T-cell (primary cell): ENCODE data around the gene GARRE1. TPM values are rescaled to one million over a fixed set of nuclear protein-coding genes. Genes with fewer than 3 reads are reported as not detected.
"Not testable (repeated sequence)": the region's sequence is repeated elsewhere in the genome, so short reads cannot be mapped to it uniquely, and the experiment has no call there.

Source experiments
- ATAC-seq, 4 experiments: fragments of 200-7000 bp in 3 of 4; fragments of 150-1000 bp in 1 of 4; cut with Tn5 transposase; replicated peaks in 1 of 4; 1 replicate in 3 of 4; 2 replicates in 1 of 4; pipeline ENCODE4 v1.10.0; 2021; ENCODE audit warnings: moderate library complexity in 3 of 4, mild to moderate bottlenecking in 2 of 4, moderate number of reproducible peaks in 1 of 4
- CTCF ChIA-PET, 2 donors: fragments of 300-600 bp; sonication (Branson Sonifier 250); formaldehyde crosslinking; loops; one replicate each; lab custom pipeline; 2022; ENCODE audit warnings: antibody characterized with exemption in 2 of 2; lab: Charles Lee
- POLR2A ChIA-PET, 2 donors: fragments of 300-600 bp; sonication (Branson Sonifier 250); formaldehyde crosslinking; loops; one replicate each; lab custom pipeline; 2022; ENCODE audit warnings: antibody characterized with exemption in 2 of 2; lab: Charles Lee
- DNase-seq, 35 experiments: peaks; one replicate each; pipeline versions ENCODE4 v3.0.0 to v3.0.0-alpha.2; 2013 to 2023
- H3K27ac ChIP-seq: one replicate; pipeline ENCODE4 v1.5.1; 2013; ENCODE audit warnings: low read length
- H3K27me3 ChIP-seq, 2 experiments: replicated peaks in 1 of 2; 1 replicate in 1 of 2; 2 replicates in 1 of 2; pipeline versions ENCODE4 v1.6.1 to v1.7.0; 2013; ENCODE audit warnings: low read length in 1 of 2, mixed read lengths in 1 of 2; ENCODE audit not compliant: control insufficient read depth in 2 of 2, insufficient read depth in 2 of 2; ENCODE audit errors: extremely low read depth in 1 of 2
- H3K36me3 ChIP-seq, 2 donors: 1 replicate in 1 of 2; 2 replicates in 1 of 2; pipeline versions ENCODE4 v1.6.1 to v1.7.0; 2013; ENCODE audit warnings: low read length in 1 of 2; ENCODE audit not compliant: control insufficient read depth in 2 of 2, insufficient read depth in 1 of 2; ENCODE audit errors: extremely low read depth in 1 of 2
- H3K4me1 ChIP-seq, 2 experiments: 1 replicate in 1 of 2; 2 replicates in 1 of 2; pipeline versions ENCODE4 v1.6.1 to v1.7.0; 2013; ENCODE audit warnings: low read length in 2 of 2, mixed read lengths in 1 of 2; ENCODE audit not compliant: insufficient read depth in 2 of 2, control insufficient read depth in 1 of 2; ENCODE audit errors: extremely low read depth in 1 of 2
- H3K4me3 ChIP-seq, 2 donors: 1 replicate in 1 of 2; 2 replicates in 1 of 2; pipeline versions ENCODE4 v1.5.1 to v1.7.0; 2013; ENCODE audit warnings: mild to moderate bottlenecking in 2 of 2, low read length in 1 of 2, moderate library complexity in 1 of 2; ENCODE audit not compliant: control insufficient read depth in 1 of 2; ENCODE audit errors: extremely low read depth in 1 of 2
- H3K9me3 ChIP-seq: 2 replicates; pipeline ENCODE4 v1.7.0; 2013
- H3K27ac Mint-ChIP-seq, 2 donors: one replicate each; pipeline ENCODE4 v1.8.0; 2020 to 2021; ENCODE audit warnings: mild to moderate bottlenecking in 2 of 2, mixed read lengths in 2 of 2
- H3K27me3 Mint-ChIP-seq, 2 donors: one replicate each; pipeline ENCODE4 v1.8.0; 2021 to 2022; ENCODE audit warnings: mixed read lengths in 2 of 2
- H3K36me3 Mint-ChIP-seq: one replicate; pipeline ENCODE4 v1.8.0; 2021; ENCODE audit warnings: mixed read lengths
- H3K4me1 Mint-ChIP-seq, 3 donors: one replicate each; pipeline ENCODE4 v1.8.0; 2020 to 2022; ENCODE audit warnings: mixed read lengths in 3 of 3, mild to moderate bottlenecking in 1 of 3
- H3K4me3 Mint-ChIP-seq, 3 donors: one replicate each; pipeline ENCODE4 v1.8.0; 2020 to 2022; ENCODE audit warnings: mild to moderate bottlenecking in 3 of 3, mixed read lengths in 3 of 3, moderate library complexity in 3 of 3
- H3K9me3 Mint-ChIP-seq, 3 donors: one replicate each; pipeline ENCODE4 v1.8.0; 2020 to 2022; ENCODE audit warnings: mixed read lengths in 3 of 3
- WGBS: methylation state at CpG from one replicate; pipeline ENCODE4 v1.1.5; 2013; ENCODE audit warnings: missing lambda C conversion rate; ENCODE audit not compliant: insufficient coverage; 5-methylcytosine and 5-hydroxymethylcytosine counted together
- total RNA-seq, 35 experiments: library from RNA in 6 of 35; stranded (reverse) in 6 of 35; fragments of 120-200 nt in 1 of 35; gene quantifications; one replicate each; pipeline versions ENCODE4 v1.2.1 to v1.2.4 and lab custom pipeline; 2013 to 2026

GARRE1 gene
- total RNA-seq, 5 donors from 2014 or later (not counting 1 experiment from before 2014, with no cell fraction given): 31.8 to 51.6 (median 34.8) TPM

GRCh38 chr19:34243876-34244578 is 10.3 kb upstream of the GARRE1 start:
- H3K36me3 Mint-ChIP-seq: no peaks in the 10 kb centered on the region
- Histone ChIP-seq H3K27me3 (no peaks in the 10 kb centered on the region), H3K9me3 (no peaks in the 10 kb centered on the region), H3K27ac (no peak overlapping the region), H3K4me1 (no peaks in the 10 kb centered on the region), H3K4me3 (no peak overlapping the region), H3K36me3 (no peaks in the 10 kb centered on the region)
- ATAC-seq (no peak), DNase-seq (no peak)
- H3K4me1 Mint-ChIP-seq: no peaks in the 10 kb centered on the region
- ChIA-PET POLR2A (interaction anchor here in 1 of 2 donors (0.6 kb wide), 1 partner anchor 12 kb away, joined by 3 read pairs; no protein-coding TSS in a partner anchor), CTCF (no interaction called here)
- no peak overlapping the region for H3K27ac Mint-ChIP-seq
- H3K9me3 Mint-ChIP-seq: no peaks in the 10 kb centered on the region
- 95% methylated on average over 10 of the region's 17 CpGs for WGBS
- H3K27me3 Mint-ChIP-seq: no peaks in the 10 kb centered on the region
- no peak overlapping the region for H3K4me3 Mint-ChIP-seq

- no peak overlapping the region for H3K4me3 Mint-ChIP-seq
Observed at GRCh38 chr19:34244611-34245299, 9.6 kb upstream of the GARRE1 start.

GRCh38 chr19:34246340-34246739 is 8.0 kb upstream of the GARRE1 start:
- Mint-ChIP-seq H3K4me3 (no peak overlapping the region), H3K4me1 (no peaks in the 10 kb centered on the region), H3K36me3 (no peaks in the 10 kb centered on the region), H3K27ac (no peak overlapping the region), H3K9me3 (no peaks in the 10 kb centered on the region), H3K27me3 (no peaks in the 10 kb centered on the region)
- H3K36me3 ChIP-seq: no peaks in the 10 kb centered on the region
- no peak overlapping the region for H3K4me3 ChIP-seq
- H3K27me3 ChIP-seq: no peaks in the 10 kb centered on the region
- DNase-seq: no peak
- POLR2A ChIA-PET: no interaction called here
- CTCF ChIA-PET: interaction anchor here in 1 of 2 donors (0.7 kb wide), 1 partner anchor 898 kb away, joined by 6 read pairs; no protein-coding TSS in a partner anchor
- WGBS: 100% methylated on average over 1 of the region's 4 CpGs
- no peak overlapping the region for H3K27ac ChIP-seq
- no peaks in the 10 kb centered on the region for H3K9me3 ChIP-seq
- ATAC-seq: no peak
- no peaks in the 10 kb centered on the region for H3K4me1 ChIP-seq

More at GRCh38 chr19:34244611-34245299, 9.6 kb upstream of the GARRE1 start:
- Mint-ChIP-seq H3K9me3 (no peaks in the 10 kb centered on the region), H3K27ac (no peak overlapping the region), H3K27me3 (no peaks in the 10 kb centered on the region), H3K36me3 (no peaks in the 10 kb centered on the region), H3K4me1 (no peaks in the 10 kb centered on the region)
- Histone ChIP-seq H3K4me3 (no peak overlapping the region), H3K36me3 (no peaks in the 10 kb centered on the region), H3K27ac (no peak overlapping the region), H3K27me3 (no peaks in the 10 kb centered on the region), H3K9me3 (no peaks in the 10 kb centered on the region), H3K4me1 (no peaks in the 10 kb centered on the region)
- ATAC-seq (no peak), DNase-seq (no peak)
- CTCF ChIA-PET: no interaction called here
- POLR2A ChIA-PET: no interaction called here
- WGBS: 69% methylated on average over 3 of the region's 13 CpGs

DNA sequence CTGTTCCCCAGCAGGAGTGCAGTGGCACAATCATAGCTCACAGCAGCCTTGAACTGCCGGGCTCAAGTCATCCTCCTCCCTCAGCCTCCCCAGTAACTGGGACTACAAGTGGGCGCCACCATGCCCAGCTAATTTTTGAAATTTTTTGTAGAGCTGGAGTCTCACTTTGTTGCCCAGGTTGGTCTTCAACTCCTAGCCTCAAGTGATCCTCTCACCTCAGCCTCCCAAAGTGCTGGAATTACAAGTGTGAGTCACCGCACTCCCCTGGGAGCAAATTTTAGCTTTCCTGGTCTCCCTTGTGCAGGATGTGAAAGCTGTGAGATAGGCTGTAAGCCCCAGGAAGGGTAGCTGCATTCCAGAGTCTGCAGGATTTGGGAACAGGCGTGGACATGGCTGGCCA is 5.4 kb upstream of the GARRE1 start:
- POLR2A ChIA-PET: interaction anchor here in 1 of 2 donors (0.6 kb wide), 1 partner anchor 76 kb away, joined by 6 read pairs; no protein-coding TSS in a partner anchor
- no peak overlapping the region for H3K4me3 Mint-ChIP-seq
- H3K4me1 Mint-ChIP-seq: peaks cover 7 to 8% (median 8%) of the 10 kb centered on the region in 3 donors

GRCh38 chr19:34253167-34253566 is 1.2 kb upstream of the GARRE1 start:
- H3K4me3 ChIP-seq, H3K27me3 ChIP-seq, CTCF ChIA-PET, POLR2A ChIA-PET, ATAC-seq, H3K27me3 Mint-ChIP-seq, H3K36me3 ChIP-seq, H3K27ac ChIP-seq, DNase-seq, H3K36me3 Mint-ChIP-seq, H3K9me3 ChIP-seq, H3K9me3 Mint-ChIP-seq: not testable (repeated sequence)
- H3K4me3 Mint-ChIP-seq: peak overlapping the region; percentile 86 to 99 (median 95)
- H3K4me1 ChIP-seq: peaks cover 14 to 20% of the 10 kb centered on the region in 2 experiments
- peak overlapping the region in 1 of 2 donors; percentile 95 for H3K27ac Mint-ChIP-seq
- WGBS: 100% methylated on average over 1 of the region's 14 CpGs
- H3K4me1 Mint-ChIP-seq: peaks cover 30 to 35% (median 33%) of the 10 kb centered on the region in 3 donors

More for the DNA sequence above, 5.4 kb upstream of the GARRE1 start:
- DNase-seq (no peak), ATAC-seq (no peak)
- no peak overlapping the region for H3K27ac Mint-ChIP-seq
- 92% methylated on average over 1 of the region's 4 CpGs for WGBS
- Histone ChIP-seq H3K36me3 (no peaks in the 10 kb centered on the region), H3K27me3 (no peaks in the 10 kb centered on the region), H3K4me1 (peaks cover 2 to 6% of the 10 kb centered on the region in 2 experiments), H3K4me3 (no peak overlapping the region), H3K9me3 (no peaks in the 10 kb centered on the region), H3K27ac (no peak overlapping the region)
- no peaks in the 10 kb centered on the region for H3K9me3 Mint-ChIP-seq
- no peaks in the 10 kb centered on the region for H3K36me3 Mint-ChIP-seq
- CTCF ChIA-PET: no interaction called here
- no peaks in the 10 kb centered on the region for H3K27me3 Mint-ChIP-seq

DNA sequence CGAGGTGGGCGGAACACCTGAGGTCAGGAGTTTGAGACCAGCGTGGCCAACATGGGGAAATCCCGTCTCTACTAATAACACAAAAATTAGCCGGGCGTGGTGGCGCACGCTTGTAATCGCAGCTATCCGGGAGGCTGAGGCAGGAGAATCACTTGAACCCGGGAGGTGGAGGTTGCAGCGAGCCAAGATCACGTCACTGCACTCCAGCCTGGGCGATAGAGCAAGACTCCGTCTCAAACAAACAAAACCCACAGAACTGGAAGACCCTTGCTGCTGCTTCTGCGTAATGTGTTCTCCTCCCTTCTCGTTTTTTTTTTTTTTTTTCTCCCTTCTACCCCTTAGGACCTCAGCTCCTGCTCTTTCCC is 691 bp upstream of the GARRE1 start:
- H3K9me3 ChIP-seq, H3K36me3 ChIP-seq, CTCF ChIA-PET, POLR2A ChIA-PET, H3K27me3 ChIP-seq, H3K36me3 Mint-ChIP-seq, ATAC-seq, H3K9me3 Mint-ChIP-seq, H3K27me3 Mint-ChIP-seq, DNase-seq: not testable (repeated sequence)
- WGBS: 47% methylated on average over 8 of the region's 17 CpGs
- H3K4me1 ChIP-seq: peaks cover 14 to 20% of the 10 kb centered on the region in 2 experiments
- H3K4me1 Mint-ChIP-seq: peaks cover 32 to 38% (median 36%) of the 10 kb centered on the region in 3 donors
- H3K27ac ChIP-seq: peak overlapping the region; percentile 90
- peak overlapping the region; percentile 95 to 98 for H3K27ac Mint-ChIP-seq
- peak overlapping the region; percentile 86 to 99 (median 95) for H3K4me3 Mint-ChIP-seq
- peak overlapping the region; percentile 78 to 94 for H3K4me3 ChIP-seq
